Adrenal gland (tissue), 5 donors: ENCODE data around the gene PRRG3.

Experiments used
- POLR2A ChIP-seq, 2 donors: fragments of 450-650 bp; IDR thresholded peaks; one replicate each; pipeline ENCODE4 v1.6.1; 2017; ENCODE audit warnings: antibody characterized with exemption in 2 of 2, mild to moderate bottlenecking in 2 of 2, moderate library complexity in 1 of 2
- TF ChIP-seq, protein P1 (sequence below), 6 experiments: fragments of 450-650 bp in 4 of 6; fragments of 200-600 bp in 2 of 6; sonication (generic) in 1 of 6; IDR thresholded peaks; 1 replicate in 5 of 6; 2 replicates in 1 of 6; pipeline versions ENCODE4 v1.5.1 to v1.8.0; 2016 to 2021; ENCODE audit warnings: antibody characterized with exemption in 6 of 6, mild to moderate bottlenecking in 2 of 6, moderate library complexity in 1 of 6
- donor health status: DM: no; HTN: no; CAD: no.

DNA sequence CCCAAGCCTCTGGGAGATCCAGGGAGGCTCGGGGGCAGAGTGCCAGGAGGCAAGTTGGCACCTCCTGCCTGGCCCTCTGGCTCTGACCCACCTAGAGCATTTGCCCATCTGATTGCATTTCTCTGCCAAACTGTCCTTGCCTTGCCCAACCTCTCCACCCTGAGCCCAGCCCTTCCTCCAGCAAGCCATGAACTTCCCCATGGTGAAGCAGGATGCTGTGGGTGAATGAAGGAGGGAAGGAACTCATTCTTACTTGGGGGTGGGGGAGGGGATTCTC, 30.0 kb downstream of the PRRG3 start:
- no peak for TF ChIP-seq POLR2A (IDR thresholded peaks at IDR 0.05)
- TF ChIP-seq, protein P1, sequence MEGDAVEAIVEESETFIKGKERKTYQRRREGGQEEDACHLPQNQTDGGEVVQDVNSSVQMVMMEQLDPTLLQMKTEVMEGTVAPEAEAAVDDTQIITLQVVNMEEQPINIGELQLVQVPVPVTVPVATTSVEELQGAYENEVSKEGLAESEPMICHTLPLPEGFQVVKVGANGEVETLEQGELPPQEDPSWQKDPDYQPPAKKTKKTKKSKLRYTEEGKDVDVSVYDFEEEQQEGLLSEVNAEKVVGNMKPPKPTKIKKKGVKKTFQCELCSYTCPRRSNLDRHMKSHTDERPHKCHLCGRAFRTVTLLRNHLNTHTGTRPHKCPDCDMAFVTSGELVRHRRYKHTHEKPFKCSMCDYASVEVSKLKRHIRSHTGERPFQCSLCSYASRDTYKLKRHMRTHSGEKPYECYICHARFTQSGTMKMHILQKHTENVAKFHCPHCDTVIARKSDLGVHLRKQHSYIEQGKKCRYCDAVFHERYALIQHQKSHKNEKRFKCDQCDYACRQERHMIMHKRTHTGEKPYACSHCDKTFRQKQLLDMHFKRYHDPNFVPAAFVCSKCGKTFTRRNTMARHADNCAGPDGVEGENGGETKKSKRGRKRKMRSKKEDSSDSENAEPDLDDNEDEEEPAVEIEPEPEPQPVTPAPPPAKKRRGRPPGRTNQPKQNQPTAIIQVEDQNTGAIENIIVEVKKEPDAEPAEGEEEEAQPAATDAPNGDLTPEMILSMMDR (IDR thresholded peaks at IDR 0.05), result no peak
